ENCODE data around the gene TFR2.
A peak's percentile ranks its signal among the peaks of the same experiment; 100 is the strongest.

Gene TFR2

DNA sequence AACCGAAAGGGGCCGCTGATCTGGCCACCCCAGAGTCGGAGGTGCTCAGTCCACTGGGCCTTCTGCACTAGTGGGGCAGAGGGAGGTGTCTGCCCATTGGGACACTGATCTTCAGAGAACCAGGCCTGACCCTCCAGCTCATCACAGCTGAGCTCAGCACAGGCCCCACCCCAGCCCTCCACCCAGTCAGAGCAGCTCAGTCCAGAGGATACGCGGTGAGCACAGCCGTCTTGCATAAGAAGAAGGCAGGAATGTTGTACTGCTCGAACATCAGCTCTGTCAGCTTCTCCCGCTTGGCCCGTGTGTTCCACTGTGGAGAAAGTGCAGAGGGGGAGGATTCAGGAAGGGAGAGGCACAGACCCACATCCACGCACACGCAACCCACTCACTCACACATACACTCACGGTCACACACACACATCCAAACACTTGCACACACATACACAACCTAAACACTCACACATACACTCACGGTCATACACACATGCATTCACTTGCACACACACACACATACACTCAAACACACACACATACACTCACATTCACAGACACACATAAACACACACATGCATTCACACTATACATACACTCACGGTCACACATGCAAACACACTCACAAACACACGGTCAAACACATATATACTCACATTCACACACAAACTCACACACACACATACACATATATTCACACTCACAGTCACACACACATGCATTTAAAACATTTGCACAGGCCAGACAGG is 8.6 kb upstream of the TFR2 start:
- DNase-seq = no peak

DNA sequence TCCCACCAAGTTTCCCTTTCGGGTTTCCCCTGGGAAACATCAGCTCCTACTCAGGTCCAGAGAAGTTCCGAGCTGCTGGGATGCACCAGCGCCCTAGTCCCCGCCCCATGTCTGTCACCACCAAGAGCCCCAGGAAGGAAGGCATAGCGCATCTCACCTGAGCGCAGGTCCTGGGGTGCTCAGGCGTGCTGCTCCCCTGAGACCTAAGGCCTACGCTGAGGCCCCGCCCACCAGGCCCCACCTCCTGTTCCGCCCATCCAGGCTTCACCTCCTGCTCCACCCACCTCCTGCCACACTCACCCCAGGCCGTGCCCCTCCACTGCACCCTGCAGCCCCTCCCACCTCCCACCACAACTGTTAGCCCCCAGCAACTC is 1.2 kb upstream of the TFR2 start:
- DNase-seq = peak; percentile 33

DNA sequence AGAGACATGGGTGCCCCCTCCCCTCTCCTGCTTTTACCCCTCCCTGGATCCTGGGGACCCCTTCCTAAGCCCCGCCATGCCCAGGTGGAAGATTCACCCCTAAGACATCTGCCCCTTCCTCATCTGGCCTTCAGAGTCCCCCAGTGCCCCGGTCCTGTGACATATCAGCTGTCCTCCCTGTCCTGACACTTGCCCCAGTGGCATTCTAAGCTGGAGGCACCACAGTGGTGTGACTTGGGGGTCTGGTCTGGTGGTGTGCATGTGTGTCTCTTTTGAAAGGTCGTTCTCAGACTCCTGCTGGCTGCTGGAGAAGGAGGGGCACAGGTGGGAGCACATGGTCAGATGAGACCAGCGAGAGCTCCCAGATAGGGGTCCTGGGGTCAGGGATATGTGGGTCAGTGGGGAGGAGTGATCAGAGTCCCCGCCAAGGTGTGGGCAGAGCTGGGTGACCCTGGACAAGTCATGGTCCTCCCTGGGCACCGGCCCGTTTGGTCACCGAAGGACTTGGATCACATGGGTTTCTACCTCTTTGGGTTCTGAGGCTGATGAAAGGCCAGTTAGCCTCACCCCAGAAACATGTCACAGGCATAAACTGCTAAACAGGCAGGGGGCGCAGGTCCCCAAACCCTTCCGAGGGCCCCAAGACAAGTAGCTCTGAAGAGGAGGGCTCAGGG is 645 bp upstream of the TFR2 start:
- DNase-seq = no peak

DNA sequence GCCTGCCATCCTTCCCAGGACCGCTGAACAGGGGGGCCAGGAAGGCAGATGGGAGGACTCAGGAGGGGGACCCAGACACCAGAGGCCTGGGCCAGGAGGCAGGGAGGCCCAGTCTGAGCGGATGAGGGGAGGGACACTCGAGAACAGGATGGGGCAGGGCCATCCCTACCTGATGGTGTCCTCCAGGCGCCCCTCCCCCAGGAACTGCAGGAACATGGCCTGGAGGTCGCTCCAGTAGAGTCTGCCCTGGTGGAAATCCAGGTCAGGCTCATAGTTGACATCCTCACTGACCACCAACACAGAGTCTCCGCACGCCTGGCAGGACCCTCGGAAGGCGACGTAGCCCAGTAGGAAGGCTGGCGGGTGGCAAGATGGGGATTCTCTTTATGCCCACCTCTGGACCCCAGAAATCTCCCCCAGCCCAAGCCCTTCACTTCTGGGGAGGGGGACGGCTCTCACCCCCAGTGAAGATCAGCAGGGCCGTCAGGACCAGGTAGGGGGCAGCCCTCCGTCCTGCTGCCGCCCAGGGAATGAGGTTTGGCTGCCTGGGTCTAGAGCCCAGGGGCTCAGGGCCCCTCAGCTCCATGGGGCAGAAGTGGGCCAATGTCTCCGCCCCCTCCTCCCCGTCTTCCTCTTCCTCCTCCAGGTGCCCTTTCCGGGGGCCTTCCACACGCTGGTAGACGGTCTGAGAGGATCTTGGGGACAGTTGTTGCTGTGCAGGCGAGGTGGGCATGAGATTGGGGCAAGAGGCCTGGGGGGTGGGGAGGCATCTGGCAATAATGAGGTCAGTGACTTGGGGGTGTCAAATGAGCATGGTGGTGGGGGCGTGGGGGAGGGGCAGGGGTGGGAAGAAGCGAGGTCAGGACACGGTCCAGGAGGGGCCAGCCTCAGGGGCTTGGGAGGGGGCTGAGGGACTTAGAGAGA is 573 bp downstream of the TFR2 start:
- no peak for DNase-seq

DNA sequence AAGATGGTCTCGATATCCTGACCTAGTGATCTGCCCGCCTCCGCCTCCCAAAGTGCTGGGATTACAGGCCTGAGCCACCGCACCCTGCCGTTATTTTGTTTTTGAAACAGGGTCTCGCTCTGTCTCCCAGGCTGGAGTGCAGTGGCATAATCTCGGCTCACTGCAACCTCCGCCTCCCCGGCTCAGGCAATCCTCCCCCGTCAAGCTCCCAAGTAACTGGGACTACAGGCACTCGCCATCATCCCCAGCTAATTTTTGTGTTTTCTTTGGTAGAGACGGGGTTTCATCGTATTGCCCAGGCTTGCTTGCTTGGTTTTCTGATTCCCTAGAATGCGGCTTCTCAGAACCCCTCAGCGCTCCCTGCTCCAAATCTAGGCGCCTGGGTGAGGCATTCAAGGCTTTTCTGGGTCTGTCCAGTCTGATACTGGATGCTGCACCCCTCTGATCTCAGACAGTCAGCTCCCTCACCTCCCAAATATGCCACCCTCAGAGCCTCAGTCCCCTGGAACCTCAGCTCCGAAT is 1.3 kb downstream of the TFR2 start:
- DNase-seq = no peak

DNA sequence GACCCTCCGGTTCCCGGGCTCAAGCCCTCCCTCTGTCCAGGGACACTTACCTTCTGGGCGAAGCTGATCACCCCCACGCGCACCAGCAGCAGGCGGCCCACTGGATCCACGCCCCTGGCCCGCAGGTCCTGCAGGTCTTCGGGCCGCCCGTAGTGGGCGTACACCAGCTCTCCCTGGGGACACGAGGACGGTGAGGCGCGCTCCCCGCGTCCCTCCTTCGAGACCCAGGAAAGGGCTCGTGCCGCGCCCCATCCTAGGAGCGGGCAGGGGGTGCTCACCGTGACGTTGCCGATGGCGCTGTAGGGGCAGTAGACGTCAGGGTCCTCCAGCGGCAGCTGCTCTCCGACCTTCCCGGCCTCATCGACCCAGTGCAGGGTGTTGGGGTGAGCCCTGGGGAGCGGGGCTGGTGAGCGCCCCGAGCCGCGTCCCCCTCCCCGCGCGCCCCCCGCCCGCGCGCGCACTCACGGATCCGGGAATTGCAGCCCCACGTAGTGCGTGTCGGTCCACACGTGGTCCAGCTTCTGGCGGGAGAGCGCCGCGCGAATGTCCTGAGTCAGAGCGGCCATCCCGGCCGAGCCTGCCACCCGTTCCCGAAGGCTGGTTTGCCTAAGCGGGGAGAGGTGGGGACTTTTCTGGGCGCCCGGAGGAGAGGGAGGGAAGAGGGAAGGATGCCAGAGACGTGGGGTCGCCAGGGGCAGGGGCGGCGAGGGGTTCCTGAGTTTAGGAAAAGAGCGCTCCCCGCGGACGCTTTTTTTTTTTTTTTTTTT is 8.2 kb downstream of the TFR2 start:
- peak; percentile 64 for DNase-seq

DNA sequence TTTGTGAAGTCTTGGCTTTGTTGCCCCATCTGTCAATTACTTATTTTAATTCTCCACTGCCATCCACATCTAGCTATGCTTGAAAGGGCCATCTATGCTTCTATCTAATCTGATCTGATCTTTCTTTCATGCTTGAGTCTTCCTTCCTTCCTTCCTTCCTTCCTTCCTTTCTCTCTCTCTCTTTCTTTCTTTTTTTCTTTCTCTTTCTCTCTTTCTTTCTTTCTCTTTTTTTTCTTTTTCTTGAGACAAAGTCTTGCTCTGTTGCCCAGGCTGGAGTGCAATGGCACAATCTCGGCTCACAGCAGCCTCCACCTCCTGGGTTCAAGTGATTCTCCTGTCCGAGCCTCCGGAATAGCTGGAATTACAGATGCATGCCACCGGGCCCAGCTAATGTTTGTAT is 11.3 kb downstream of the TFR2 start:
- no peak for DNase-seq

DNA sequence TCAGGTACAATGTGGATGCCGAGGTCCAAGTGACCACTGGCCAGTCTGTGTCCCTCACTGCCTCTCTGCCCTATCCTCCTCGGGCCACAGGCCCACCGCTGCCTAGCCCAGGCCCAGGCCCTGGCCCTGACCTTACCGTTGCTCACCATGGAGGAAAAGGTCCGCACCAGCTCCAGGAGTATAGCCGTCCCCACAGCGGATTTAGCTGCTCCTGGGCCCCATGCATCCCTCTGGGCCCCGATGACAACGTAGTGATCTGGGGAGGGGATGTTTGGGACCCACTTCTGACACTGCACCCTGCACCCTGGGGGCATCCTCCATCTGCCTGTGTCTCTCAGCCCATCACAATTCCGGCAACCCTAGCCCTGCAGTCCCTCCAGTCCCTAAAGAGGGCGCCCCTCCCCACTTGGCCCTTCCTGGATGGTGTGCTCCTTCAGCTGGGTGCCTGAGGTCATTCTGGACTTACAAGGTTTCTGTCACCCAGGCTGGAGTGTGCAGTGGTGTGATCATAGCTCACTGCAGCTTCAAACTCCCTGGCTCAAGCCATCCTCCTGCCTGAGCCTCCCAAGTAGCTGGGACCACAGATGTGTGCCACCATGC is 12.1 kb downstream of the TFR2 start:
- peak; percentile 30 for DNase-seq

DNA sequence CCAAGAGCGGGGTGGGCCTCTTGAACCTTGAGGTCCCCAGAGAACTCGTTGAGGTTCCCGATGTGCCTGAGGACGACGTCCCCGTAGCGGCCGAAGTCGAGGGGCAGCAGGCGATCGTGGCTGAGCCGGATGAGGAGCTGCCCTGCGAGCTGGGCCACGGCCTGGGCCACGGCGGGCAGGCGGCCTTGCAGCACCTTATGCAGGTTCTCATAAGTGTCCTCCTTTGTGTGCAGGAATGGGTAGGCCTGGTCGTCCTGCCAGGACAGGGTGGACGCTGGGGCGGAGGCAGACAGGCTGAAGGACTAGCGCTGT is 14.2 kb downstream of the TFR2 start:
- DNase-seq = no peak

DNA sequence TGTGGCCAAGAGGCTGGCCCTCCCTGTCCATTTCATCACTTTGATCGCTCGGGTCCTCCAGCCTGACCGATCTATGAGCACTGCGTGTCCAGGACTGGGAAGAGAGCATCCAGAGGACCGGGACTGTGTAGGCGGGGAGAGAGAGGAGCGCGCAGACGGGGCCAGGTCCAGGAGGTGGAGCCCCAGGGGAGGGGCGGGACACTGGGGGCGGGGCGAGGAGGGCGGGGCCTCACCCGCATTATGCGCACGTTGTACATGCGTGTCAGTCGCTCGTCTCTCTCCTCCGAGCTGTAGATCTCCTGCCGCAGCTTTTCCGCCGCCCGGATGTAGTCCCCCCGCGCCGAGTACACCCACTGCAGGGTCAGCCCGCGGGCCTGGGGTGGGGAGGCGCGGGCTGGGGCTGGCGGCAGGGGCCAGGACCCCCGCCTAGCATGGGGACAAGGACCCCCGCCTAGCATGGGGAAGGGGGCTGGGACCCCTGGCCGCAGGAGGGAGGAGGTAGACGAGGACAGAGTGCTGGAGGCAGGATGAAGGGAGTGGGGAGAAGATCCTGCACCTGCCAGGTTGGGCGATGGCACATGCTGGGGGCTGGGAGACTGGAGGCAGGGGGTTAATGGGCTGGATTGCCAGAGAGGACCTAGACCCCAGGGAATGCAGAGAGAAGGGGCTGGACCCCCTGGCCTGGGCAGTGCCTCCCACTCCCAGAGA is 14.7 kb downstream of the TFR2 start:
- DNase-seq = peak; percentile 93

DNA sequence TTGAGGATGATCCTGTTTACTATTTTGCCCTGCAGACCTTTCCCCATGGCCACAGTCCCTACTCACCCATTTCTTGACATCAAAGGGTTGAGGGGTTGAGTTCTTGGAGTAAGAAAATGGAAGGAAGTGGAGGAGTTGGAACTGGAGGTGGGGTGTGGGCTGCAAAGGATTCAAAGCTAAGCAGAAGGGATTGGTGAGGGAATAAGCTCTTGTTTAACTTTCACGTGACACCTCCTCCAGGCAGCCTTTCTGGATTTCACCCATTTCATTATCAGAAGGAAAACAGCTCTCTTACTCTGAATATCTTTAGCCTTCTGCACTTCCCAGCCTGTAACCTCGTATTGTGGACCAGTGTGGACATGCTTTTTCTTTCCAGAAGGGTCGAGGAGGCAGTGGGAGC is 15.3 kb downstream of the TFR2 start:
- DNase-seq = no peak

DNA sequence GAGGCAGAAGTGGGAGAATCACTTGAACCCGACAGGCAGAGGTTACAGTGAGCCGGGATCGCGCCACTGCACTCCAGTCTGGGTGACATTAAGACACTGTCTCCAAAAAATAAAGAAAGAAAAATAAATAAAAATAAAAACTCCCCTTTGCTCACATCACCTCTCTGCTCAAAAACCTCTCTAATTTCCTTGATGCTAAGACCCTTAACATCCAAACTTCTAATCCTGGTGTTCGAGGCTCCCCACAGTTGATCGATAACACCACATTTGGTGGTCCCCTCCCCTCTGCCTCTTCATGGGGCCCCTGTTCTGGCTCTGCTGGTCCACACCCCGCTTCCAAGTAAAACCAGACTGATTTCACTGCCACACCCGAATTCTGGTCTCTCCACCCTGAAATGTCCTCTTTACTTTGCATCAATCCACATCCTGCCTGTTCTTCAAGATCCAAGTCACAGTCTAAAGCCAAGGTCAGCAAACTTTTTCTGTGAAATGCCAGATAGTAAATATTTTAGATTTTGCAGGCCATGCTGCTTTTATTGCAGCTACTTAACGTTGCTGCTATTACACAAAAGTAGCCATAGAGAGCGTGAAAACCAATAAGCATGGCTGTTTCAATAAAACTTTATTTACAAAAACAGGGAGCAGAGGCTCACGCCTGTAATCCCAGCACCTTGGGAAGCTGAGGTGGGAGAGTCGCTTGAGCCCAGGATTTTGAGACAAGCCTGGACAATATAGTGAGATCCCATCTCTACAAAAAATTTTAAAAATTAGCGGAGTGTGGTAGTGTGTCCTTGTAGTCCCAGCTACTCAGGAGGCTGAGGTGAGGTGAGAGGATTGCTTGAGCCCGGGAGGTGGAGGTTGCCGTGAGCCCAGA is 17.2 kb downstream of the TFR2 start:
- DNase-seq = no peak

DNA sequence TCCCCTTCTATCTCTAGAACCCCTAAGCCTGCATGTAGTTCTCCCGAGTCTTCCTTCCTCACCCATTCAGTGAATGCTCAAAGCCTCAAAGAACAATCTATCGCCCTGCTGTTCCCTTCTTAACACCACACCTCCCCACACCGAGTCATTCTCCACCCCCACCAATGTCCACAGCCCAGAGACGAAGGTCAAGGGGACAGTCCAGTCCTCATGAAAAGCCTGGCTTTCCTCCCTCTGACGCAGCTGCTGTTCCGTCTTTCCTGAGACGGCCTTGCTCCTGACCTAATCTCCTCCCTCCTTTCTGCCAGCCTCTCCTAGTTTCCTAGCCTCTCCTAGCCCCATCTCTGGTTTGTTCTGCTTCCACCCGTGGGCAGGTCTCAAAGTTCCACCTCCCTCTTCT is 19.8 kb downstream of the TFR2 start:
- no peak for DNase-seq

DNA sequence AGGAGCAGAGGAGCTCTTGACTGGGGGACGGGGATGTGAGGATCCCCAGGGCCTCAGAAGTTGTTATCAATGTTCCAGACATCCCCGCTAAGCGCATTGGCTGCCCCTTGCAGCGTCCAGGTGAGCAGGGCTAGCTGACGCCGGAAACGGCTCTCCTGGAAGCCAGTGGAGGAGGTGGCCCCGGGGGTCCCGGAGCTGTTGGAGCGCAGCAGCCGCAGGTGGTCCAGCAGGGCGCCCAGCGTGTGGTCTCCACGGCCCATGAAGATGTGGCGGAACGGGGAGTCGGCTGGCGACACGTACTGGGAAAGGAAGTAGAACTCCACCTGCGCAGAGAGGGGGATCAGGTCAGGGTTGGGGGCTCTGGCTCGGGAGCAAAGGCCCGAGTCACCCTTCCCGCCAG is 20.5 kb downstream of the TFR2 start:
- DNase-seq = no peak

DNA sequence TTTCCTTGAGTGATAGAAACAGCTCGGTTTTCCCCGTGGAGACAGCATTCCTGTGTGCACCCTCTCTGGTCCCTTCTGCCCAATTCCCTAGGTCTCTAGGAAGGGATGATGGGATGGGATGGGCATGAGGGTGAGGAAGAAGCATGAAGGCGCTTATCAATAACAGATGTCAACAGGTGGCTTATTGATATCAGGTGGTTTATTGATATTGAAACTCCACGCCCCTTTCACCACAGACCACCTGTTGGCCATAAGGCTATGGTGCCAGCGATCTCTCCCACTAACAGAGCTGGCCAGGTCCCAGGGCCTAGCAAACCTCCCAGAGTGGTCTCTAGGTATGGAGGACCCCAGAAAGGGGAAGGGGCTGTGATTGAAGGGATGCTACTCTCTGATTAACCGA is 21.1 kb downstream of the TFR2 start:
- no peak for DNase-seq

DNA sequence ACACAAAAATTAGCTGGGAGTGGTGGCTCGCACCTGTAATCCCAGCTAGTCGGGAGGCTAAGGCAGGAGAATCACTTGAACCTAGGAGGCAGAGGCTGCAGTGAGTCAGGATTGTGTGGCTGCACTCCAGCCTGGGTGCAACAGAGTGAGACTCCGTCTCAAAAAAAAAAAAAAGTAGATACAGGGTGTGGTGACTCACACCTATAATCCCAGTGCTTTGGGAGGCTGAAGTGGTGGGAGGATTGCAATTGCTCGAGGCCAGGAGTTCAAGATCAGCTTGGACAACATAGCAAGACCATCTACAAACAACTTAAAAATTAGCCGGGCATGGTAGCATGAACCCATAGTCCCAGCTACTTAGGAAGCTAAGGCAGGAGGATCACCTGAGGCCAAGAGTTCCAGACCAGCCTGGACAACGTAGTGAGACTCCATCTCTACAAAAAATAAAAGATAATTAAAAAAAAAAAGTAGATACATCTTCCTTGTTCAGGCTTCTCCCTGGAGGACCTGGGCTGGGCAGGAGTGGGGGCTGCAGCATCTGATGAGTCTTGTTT is 27.0 kb downstream of the TFR2 start:
- DNase-seq = no peak

DNA sequence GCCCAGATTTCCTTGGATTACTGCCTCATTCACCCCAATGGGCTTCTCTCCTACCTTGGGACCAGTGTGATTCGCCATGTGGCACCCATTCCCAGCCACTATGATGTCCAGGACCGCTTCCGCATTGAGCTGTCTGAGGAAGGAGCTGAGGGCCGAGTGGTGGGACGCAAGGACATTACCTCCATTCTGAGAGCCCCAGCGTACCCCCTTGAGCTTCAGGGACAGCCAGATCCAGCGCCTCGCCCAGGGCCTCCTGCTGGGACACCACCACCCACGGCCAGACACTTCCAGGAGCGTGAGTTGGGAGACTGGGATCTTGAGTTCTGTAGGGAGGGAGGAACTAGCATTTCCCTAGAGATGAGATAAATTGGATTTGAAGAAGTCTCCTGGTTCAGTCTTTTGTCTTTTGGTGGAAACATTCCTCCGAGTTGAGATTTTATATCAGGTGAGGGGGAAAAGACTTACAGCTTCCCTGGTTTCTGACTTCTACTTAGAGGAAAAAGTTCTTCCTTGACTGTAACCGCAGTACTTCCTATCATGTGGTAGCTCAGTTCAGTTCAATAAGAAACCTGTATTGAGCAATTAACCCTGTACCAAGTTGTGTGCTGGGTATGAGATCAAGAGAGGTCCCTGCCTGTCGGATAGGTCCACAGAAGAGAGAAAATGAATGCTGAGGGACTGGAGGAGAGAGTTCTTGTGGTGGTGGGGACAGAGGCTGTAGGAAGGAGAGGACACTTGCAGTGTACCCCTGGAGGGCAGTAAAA is 27.8 kb downstream of the TFR2 start:
- no peak for DNase-seq

DNA sequence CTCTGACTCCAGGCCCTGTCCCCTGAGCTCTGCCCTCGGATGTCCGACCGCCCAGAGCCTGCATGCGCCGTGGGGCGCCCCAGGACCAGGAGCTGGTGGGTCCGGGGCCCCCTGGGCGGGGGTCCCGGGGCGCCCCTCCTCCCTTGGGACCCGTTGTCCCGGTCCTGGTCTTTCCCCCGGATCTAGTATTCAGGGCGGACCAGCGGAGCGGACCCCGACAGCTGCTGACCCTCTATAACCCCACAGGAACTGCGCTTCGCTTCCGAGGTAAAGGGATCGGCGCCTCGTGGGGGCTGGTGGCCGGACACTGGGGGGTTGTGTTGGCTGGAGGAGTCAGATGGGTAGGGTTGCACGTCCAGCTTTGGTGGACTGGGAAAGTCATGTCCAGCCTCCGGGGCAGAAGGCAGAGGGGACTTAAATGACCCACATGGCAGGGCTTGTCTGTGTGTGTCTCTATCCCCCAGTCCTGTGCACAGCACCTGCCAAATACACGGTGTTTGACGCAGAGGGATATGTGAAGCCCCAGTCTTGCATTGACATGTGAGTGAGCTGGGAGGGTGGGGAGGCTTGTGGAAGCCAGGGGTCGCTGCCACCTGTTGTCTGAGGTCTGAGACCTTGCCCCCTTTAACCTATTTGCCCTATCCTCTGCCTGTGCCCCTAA is 28.5 kb downstream of the TFR2 start:
- no peak for DNase-seq
